CD14-positive monocyte (primary cell): ENCODE data around the gene TIMM17B. TPM values are rescaled to one million over a fixed set of nuclear protein-coding genes. Genes with fewer than 3 reads are reported as not detected.

Experiments
- DNase-seq, 3 donors: peaks; one replicate each; pipeline ENCODE4 v3.0.0-alpha.2; 2011 to 2022
- H2AFZ ChIP-seq: 2 replicates; pipeline ENCODE4 v1.6.0; 2012; ENCODE audit warnings: mild to moderate bottlenecking, low read depth, low read length, inconsistent platforms; ENCODE audit not compliant: insufficient read depth, poor library complexity, severe bottlenecking
- H3K27ac ChIP-seq, 2 donors: 1 replicate in 1 of 2; 2 replicates in 1 of 2; pipeline ENCODE4 v1.5.1; 2012 to 2013; ENCODE audit warnings: low read length in 2 of 2, control low read depth in 1 of 2, inconsistent platforms in 1 of 2, low read depth in 1 of 2, mild to moderate bottlenecking in 1 of 2
- H3K27me3 ChIP-seq, 2 donors: one replicate each; pipeline versions ENCODE4 v1.6.0 to v1.6.1; 2011 to 2013; ENCODE audit warnings: low read length in 2 of 2; ENCODE audit not compliant: control insufficient read depth in 2 of 2, insufficient read depth in 2 of 2
- H3K36me3 ChIP-seq, 2 donors: replicated peaks in 1 of 2; 1 replicate in 1 of 2; 2 replicates in 1 of 2; pipeline versions ENCODE4 v1.5.1 to v1.6.1; 2012 to 2013; ENCODE audit warnings: low read length in 2 of 2, control low read depth in 1 of 2, inconsistent platforms in 1 of 2, mild to moderate bottlenecking in 1 of 2; ENCODE audit not compliant: insufficient read depth in 2 of 2, control insufficient read depth in 1 of 2
- H3K4me1 ChIP-seq, 2 donors: 1 replicate in 1 of 2; 2 replicates in 1 of 2; pipeline versions ENCODE4 v1.5.1 to v1.6.1; 2012 to 2013; ENCODE audit warnings: low read length in 2 of 2, control low read depth in 1 of 2, inconsistent platforms in 1 of 2, mild to moderate bottlenecking in 1 of 2, moderate library complexity in 1 of 2; ENCODE audit not compliant: insufficient read depth in 2 of 2, control insufficient read depth in 1 of 2
- H3K4me2 ChIP-seq: replicated peaks from 2 replicates; pipeline ENCODE3; 2012; ENCODE audit warnings: low read length, moderate library complexity, mild to moderate bottlenecking; ENCODE audit not compliant: poor library complexity, severe bottlenecking; ENCODE audit errors: extremely low read depth
- H3K4me3 ChIP-seq, 3 experiments: fragments of 200-600 bp in 1 of 3; sonication (generic) in 1 of 3; replicated peaks in 1 of 3; 1 replicate in 2 of 3; 2 replicates in 1 of 3; pipeline ENCODE4 v1.5.1; 2011 to 2013; ENCODE audit warnings: low read length in 3 of 3, mild to moderate bottlenecking in 3 of 3, control low read depth in 2 of 3, low read depth in 2 of 3, inconsistent platforms in 1 of 3, moderate library complexity in 1 of 3
- H3K79me2 ChIP-seq: 2 replicates; pipeline ENCODE4 v1.6.0; 2012; ENCODE audit warnings: mild to moderate bottlenecking, control low read depth, inconsistent platforms, low read length, moderate library complexity; ENCODE audit not compliant: insufficient read depth
- H3K9ac ChIP-seq: 2 replicates; pipeline ENCODE4 v1.6.0; 2017; ENCODE audit warnings: low read length, mild to moderate bottlenecking; ENCODE audit not compliant: insufficient read depth, poor library complexity, severe bottlenecking
- H3K9me3 ChIP-seq, 2 donors: replicated peaks in 1 of 2; 1 replicate in 1 of 2; 2 replicates in 1 of 2; pipeline versions ENCODE4 v1.5.1 to v1.6.1; 2012 to 2013; ENCODE audit warnings: low read length in 2 of 2, control low read depth in 1 of 2; ENCODE audit not compliant: control insufficient read depth in 1 of 2, insufficient read depth in 1 of 2
- H4K20me1 ChIP-seq: 2 replicates; pipeline ENCODE4 v1.6.0; 2012; ENCODE audit warnings: mild to moderate bottlenecking, low read length, control low read depth, moderate library complexity; ENCODE audit not compliant: insufficient read depth
- H3K27ac Mint-ChIP-seq, 7 donors: one replicate each; pipeline ENCODE4 v1.8.0; 2020; ENCODE audit warnings: mild to moderate bottlenecking in 7 of 7, mixed read lengths in 7 of 7, moderate library complexity in 6 of 7, inconsistent platforms in 2 of 7
- H3K27me3 Mint-ChIP-seq, 3 donors: one replicate each; pipeline ENCODE4 v1.8.0; 2021 to 2022; ENCODE audit warnings: low read depth in 3 of 3, mild to moderate bottlenecking in 3 of 3, mixed read lengths in 3 of 3, moderate library complexity in 3 of 3, inconsistent platforms in 1 of 3
- H3K36me3 Mint-ChIP-seq, 2 donors: one replicate each; pipeline ENCODE4 v1.8.0; 2020; ENCODE audit warnings: mixed read lengths in 2 of 2, inconsistent platforms in 1 of 2, mild to moderate bottlenecking in 1 of 2
- H3K4me1 Mint-ChIP-seq: one replicate; pipeline ENCODE4 v1.8.0; 2020; ENCODE audit warnings: mild to moderate bottlenecking, mixed read lengths
- H3K4me3 Mint-ChIP-seq, 2 donors: one replicate each; pipeline ENCODE4 v1.8.0; 2020; ENCODE audit warnings: mild to moderate bottlenecking in 2 of 2, mixed read lengths in 2 of 2, moderate library complexity in 1 of 2
- H3K9me3 Mint-ChIP-seq, 7 donors: one replicate each; pipeline ENCODE4 v1.8.0; 2020 to 2022; ENCODE audit warnings: mixed read lengths in 7 of 7, mild to moderate bottlenecking in 6 of 7, moderate library complexity in 6 of 7, inconsistent platforms in 2 of 7
- WGBS: methylation state at CpG from one replicate; pipeline ENCODE4 v1.1.5; 2013; ENCODE audit warnings: missing lambda C conversion rate; ENCODE audit not compliant: insufficient coverage; 5-methylcytosine and 5-hydroxymethylcytosine counted together
- intact Hi-C, 2 donors: fragments of 100-400 bp; cut with micrococcal nuclease; formaldehyde crosslinking; loops; one replicate each; pipeline versions ENCODE4 v1.15.0 to v1.15.1; 2023
- polyA plus RNA-seq, 3 donors: library from polyadenylated mRNA; depleted of rRNA in 1 of 3; unstranded in 2 of 3; stranded (reverse) in 1 of 3; fragments of 300-500 nt in 2 of 3; fragments of >200 nt in 1 of 3; fragmentation: Illumina TruSeq in 2 of 3; gene quantifications; 1 replicate in 2 of 3; 2 replicates in 1 of 3; pipeline ENCODE4 v1.2.3, GENCODE V29; 2012 to 2021
- TF ChIP-seq, protein P1 (sequence below): fragments of 200-600 bp; IDR thresholded peaks from one replicate; pipeline ENCODE4 v1.8.0; 2022; ENCODE audit warnings: antibody characterized with exemption, mild to moderate bottlenecking

TIMM17B gene
- polyA plus RNA-seq, 3 donors, result 52.2 to 86.9 (median 86.8) TPM

DNA sequence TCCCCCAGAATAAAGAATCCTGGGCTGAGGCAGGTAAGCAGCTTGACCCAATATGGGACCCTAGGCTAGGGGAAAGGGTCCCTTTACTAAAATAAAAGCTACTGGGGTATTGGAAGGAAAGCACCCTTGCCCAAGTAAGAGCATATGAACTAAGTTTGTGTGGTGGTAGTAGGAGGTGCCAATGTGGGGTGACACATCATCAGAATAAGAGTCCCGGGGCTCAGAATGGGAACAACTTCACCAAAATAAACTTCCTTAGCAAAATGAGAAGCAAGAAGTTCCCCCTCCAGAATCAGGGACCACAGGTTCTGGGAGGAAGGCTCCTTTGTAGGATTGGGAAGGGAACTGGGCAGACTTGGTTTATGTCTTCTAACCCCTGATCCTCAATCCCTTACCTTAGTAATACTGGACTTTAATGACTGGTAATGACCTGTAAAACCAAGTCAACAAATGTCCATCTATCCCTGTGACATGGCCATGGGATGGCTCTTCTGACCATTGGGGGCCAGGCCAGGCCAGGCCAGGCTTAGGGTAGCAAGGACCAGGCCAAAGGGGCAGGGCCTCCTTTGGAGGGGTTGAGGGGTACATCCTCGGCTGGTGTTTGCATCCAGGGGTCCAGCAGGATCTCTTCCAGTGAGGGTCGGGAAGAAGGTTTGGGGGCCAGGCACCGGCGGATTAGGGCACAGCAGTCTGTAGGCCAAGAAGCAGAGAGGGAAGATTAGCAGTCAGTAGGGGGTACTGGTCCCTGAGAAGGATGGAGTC lies 16.2 kb upstream of the TIMM17B start:
- WGBS, result no CpG with 5 or more reads among the region's 5 CpGs
- H3K9ac ChIP-seq, result no peak overlapping the region
- Mint-ChIP-seq H3K4me1 (peaks cover 27% of the 10 kb centered on the region), H3K27me3 (peaks cover 0 to 19% (median 0%) of the 10 kb centered on the region in 3 donors), H3K27ac (peak overlapping the region in 4 of 7 donors; percentile 32 to 68 (median 48)), H3K36me3 (peaks cover 21 to 27% of the 10 kb centered on the region in 2 donors), H3K4me3 (no peak overlapping the region), H3K9me3 (peaks cover 0 to 13% (median 4%) of the 10 kb centered on the region in 7 donors)
- no peak overlapping the region for H3K27ac ChIP-seq
- H3K27me3 ChIP-seq, result no peaks in the 10 kb centered on the region
- no peak overlapping the region for H2AFZ ChIP-seq
- peaks cover 7 to 30% of the 10 kb centered on the region in 2 donors for H3K36me3 ChIP-seq
- peaks cover 27% of the 10 kb centered on the region for H3K79me2 ChIP-seq
- H3K9me3 ChIP-seq, result no peaks in the 10 kb centered on the region
- intact Hi-C loops, result loop anchor here (10.0 kb wide), 2 partner anchors 131 to 229 kb away; partner anchors contain the start of genes TFE3 (in 1 of the 2) and WAS (in 1 of the 2)
- TF ChIP-seq, protein P1, sequence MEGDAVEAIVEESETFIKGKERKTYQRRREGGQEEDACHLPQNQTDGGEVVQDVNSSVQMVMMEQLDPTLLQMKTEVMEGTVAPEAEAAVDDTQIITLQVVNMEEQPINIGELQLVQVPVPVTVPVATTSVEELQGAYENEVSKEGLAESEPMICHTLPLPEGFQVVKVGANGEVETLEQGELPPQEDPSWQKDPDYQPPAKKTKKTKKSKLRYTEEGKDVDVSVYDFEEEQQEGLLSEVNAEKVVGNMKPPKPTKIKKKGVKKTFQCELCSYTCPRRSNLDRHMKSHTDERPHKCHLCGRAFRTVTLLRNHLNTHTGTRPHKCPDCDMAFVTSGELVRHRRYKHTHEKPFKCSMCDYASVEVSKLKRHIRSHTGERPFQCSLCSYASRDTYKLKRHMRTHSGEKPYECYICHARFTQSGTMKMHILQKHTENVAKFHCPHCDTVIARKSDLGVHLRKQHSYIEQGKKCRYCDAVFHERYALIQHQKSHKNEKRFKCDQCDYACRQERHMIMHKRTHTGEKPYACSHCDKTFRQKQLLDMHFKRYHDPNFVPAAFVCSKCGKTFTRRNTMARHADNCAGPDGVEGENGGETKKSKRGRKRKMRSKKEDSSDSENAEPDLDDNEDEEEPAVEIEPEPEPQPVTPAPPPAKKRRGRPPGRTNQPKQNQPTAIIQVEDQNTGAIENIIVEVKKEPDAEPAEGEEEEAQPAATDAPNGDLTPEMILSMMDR, result no peak
- peaks cover 31 to 32% of the 10 kb centered on the region in 2 donors for H3K4me1 ChIP-seq
- no peak overlapping the region for H3K4me2 ChIP-seq
- no peaks in the 10 kb centered on the region for H4K20me1 ChIP-seq
- peak in 1 of 3 donors; percentile 20 for DNase-seq
- no peak overlapping the region for H3K4me3 ChIP-seq

DNA sequence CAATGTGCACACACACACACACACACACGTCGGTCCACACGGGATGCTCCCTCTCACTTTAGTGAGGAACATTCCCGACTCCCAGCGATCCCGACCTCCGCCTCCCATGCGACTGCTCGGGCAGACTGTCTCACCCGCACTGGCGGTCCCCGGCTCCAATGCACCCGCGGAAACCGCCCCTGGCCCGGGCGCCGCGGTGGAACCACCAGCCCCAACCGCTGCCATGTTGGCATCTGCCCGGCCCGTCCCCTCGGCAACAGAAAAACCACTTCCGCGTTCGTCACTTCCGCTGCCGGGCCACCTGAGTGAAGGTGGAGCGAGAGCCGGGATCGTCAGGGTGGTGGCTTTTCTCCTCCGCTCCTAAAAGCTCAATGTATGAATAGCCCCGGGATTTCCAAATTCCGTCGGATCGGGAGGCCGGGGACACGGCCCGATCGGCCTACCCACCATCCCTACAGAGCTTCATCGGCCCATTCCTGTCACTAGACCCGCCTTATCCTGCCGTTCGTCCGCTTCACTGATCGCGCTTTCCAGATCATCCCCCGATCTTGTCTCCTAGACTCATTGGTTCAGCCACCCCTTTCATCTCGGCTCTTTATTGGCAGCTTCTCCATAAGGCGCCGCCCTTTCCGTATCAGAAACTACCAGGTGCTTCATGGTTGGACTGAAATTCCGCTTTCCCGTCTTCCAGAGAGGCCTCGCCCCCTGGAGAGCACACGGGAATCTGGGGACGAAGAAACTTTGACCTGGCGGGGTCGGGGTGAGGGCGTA lies 14.0 kb upstream of the TIMM17B start, which contains the start of gene SLC35A2:
Gene SLC35A2, minus strand, starts transcription at position 235 of the 771 bp plus-strand sequence. Its CDS starts 10 bp downstream, at position 225.
- H3K4me3 ChIP-seq, result peak within 1 kb of the TSS; percentile 77 to 90 (median 86)
- Mint-ChIP-seq H3K27me3 (peaks cover 0 to 13% (median 0%) of the 10 kb centered on the region in 3 donors), H3K4me3 (peak within 1 kb of the TSS; percentile 89 to 93), H3K4me1 (peaks cover 17% of the 10 kb centered on the region), H3K36me3 (peaks cover 21 to 28% of the 10 kb centered on the region in 2 donors), H3K9me3 (peaks cover 0 to 5% (median 1%) of the 10 kb centered on the region in 7 donors), H3K27ac (peak within 1 kb of the TSS; percentile 89 to 97 (median 93))
- H3K27ac ChIP-seq, result peak within 1 kb of the TSS; percentile 74 to 83
- intact Hi-C loops, result loop anchor here (10.0 kb wide), 2 partner anchors 133 to 227 kb away; partner anchors contain the start of genes TFE3 (in 1 of the 2) and WAS (in 1 of the 2)
- H3K27me3 ChIP-seq, result no peaks in the 10 kb centered on the region
- H3K4me2 ChIP-seq, result peak within 1 kb of the TSS; percentile 80
- H3K4me1 ChIP-seq, result peaks cover 15 to 17% of the 10 kb centered on the region in 2 donors
- H3K9me3 ChIP-seq, result no peaks in the 10 kb centered on the region
- H3K36me3 ChIP-seq, result peaks cover 7 to 32% of the 10 kb centered on the region in 2 donors
- TF ChIP-seq, protein P1, result no peak
- peaks cover 19% of the 10 kb centered on the region for H3K79me2 ChIP-seq
- WGBS, result 2% methylated on average over 35 of the region's 60 CpGs
- peak within 1 kb of the TSS; percentile 66 for H3K9ac ChIP-seq
- DNase-seq, result peak; percentile 60 to 71 (median 62)
- no peaks in the 10 kb centered on the region for H4K20me1 ChIP-seq
- H2AFZ ChIP-seq, result peak within 1 kb of the TSS; percentile 64
